OCI-LY1 (cell line): ENCODE data around the gene TRMT61A.

Experiments used
- H2AFZ ChIP-seq: fragments of 200-600 bp; sonication (generic), shearing (Covaris generic); 2 replicates; pipeline ENCODE4 v1.6.0; 2014; ENCODE audit warnings: antibody characterized with exemption, mild to moderate bottlenecking, low read length
- H3F3A ChIP-seq: fragments of 200-600 bp; sonication (generic), shearing (Covaris generic); 2 replicates; pipeline ENCODE4 v1.6.0; 2014; ENCODE audit warnings: mild to moderate bottlenecking, antibody characterized with exemption, low read length, moderate library complexity; ENCODE audit not compliant: insufficient read depth
- H3K27ac ChIP-seq: fragments of 200-600 bp; sonication (generic); 2 replicates; pipeline ENCODE4 v1.5.1; 2014; ENCODE audit warnings: low read length, mixed run types, mild to moderate bottlenecking, low read depth; ENCODE audit not compliant: poor library complexity, severe bottlenecking
- H3K27me3 ChIP-seq: fragments of 200-600 bp; sonication (generic); 2 replicates; pipeline ENCODE4 v1.6.0; 2014; ENCODE audit warnings: antibody characterized with exemption, mild to moderate bottlenecking, low read length, moderate library complexity; ENCODE audit not compliant: insufficient read depth
- H3K36me3 ChIP-seq: fragments of 200-600 bp; sonication (generic); 2 replicates; pipeline ENCODE4 v1.6.1; 2014; ENCODE audit warnings: mild to moderate bottlenecking, antibody characterized with exemption, low read length, moderate library complexity, mixed read lengths; ENCODE audit not compliant: insufficient read depth
- H3K4me1 ChIP-seq: fragments of 200-600 bp; sonication (generic); 2 replicates; pipeline ENCODE4 v1.5.1; 2014; ENCODE audit warnings: mild to moderate bottlenecking, low read length, moderate library complexity; ENCODE audit not compliant: insufficient read depth, severe bottlenecking
- H3K4me2 ChIP-seq: fragments of 200-600 bp; sonication (generic), shearing (Covaris generic); 2 replicates; pipeline ENCODE4 v1.6.1; 2014; ENCODE audit warnings: low read length
- H3K4me3 ChIP-seq: fragments of 200-600 bp; sonication (generic); 2 replicates; pipeline ENCODE4 v1.5.1; 2014; ENCODE audit warnings: low read length, low read depth, mild to moderate bottlenecking, mixed read lengths; ENCODE audit not compliant: poor library complexity, severe bottlenecking
- H3K79me2 ChIP-seq: fragments of 200-600 bp; shearing (Covaris generic); 2 replicates; pipeline ENCODE4 v1.6.1; 2016; ENCODE audit warnings: mixed run types, low read length, mixed read lengths; ENCODE audit not compliant: insufficient read depth
- H3K9ac ChIP-seq: fragments of 200-600 bp; sonication (generic), shearing (Covaris generic); 2 replicates; pipeline ENCODE4 v1.6.1; 2014; ENCODE audit warnings: mild to moderate bottlenecking, low read length, mixed read lengths
- H3K9me2 ChIP-seq: fragments of 200-600 bp; sonication (generic), shearing (Covaris generic); 2 replicates; pipeline ENCODE4 v1.6.1; 2014; ENCODE audit warnings: low read depth, mild to moderate bottlenecking, low read length, mixed read lengths
- H3K9me3 ChIP-seq: fragments of 200-600 bp; shearing (Covaris generic); 2 replicates; pipeline ENCODE4 v1.6.1; 2014; ENCODE audit warnings: low read length, mixed read lengths
- H4K20me1 ChIP-seq: fragments of 200-600 bp; sonication (generic), shearing (Covaris generic); 2 replicates; pipeline ENCODE4 v1.6.0; 2016; ENCODE audit warnings: mild to moderate bottlenecking, low read length; ENCODE audit not compliant: insufficient read depth
- EZH2 ChIP-seq: fragments of 200-600 bp; sonication (generic), shearing (Covaris generic); IDR thresholded peaks from 2 replicates; pipeline ENCODE4 v1.8.0; 2017; ENCODE audit warnings: borderline replicate concordance, mixed run types, mild to moderate bottlenecking, antibody characterized with exemption, low read length, moderate library complexity, mixed read lengths
- TF ChIP-seq, protein P1 (sequence below): fragments of 200-600 bp; sonication (generic), shearing (Covaris generic); IDR thresholded peaks from 2 replicates; pipeline ENCODE4 v1.5.1; 2017; ENCODE audit warnings: mild to moderate bottlenecking, antibody characterized with exemption, low read length, moderate library complexity, mixed read lengths

The TRMT61A gene

GRCh38 chr14:103521438-103521950, 7.5 kb upstream of the TRMT61A start:
- Histone ChIP-seq H3K27ac (no peak overlapping the region), H3K9me3 (no peaks in the 10 kb centered on the region), H3K4me3 (peak overlapping the region; percentile 55), H2AFZ (no peak overlapping the region), H3K36me3 (no peaks in the 10 kb centered on the region), H3K27me3 (no peaks in the 10 kb centered on the region), H3K4me1 (peaks cover 21% of the 10 kb centered on the region), H3F3A (no peaks in the 10 kb centered on the region), H3K4me2 (peak overlapping the region; percentile 63), H3K79me2 (no peaks in the 10 kb centered on the region), H3K9ac (peak overlapping the region; percentile 8; the same call in 1 of the 2 replicates), H3K9me2 (no peaks in the 10 kb centered on the region), H4K20me1 (no peaks in the 10 kb centered on the region)
- TF ChIP-seq, protein P1, sequence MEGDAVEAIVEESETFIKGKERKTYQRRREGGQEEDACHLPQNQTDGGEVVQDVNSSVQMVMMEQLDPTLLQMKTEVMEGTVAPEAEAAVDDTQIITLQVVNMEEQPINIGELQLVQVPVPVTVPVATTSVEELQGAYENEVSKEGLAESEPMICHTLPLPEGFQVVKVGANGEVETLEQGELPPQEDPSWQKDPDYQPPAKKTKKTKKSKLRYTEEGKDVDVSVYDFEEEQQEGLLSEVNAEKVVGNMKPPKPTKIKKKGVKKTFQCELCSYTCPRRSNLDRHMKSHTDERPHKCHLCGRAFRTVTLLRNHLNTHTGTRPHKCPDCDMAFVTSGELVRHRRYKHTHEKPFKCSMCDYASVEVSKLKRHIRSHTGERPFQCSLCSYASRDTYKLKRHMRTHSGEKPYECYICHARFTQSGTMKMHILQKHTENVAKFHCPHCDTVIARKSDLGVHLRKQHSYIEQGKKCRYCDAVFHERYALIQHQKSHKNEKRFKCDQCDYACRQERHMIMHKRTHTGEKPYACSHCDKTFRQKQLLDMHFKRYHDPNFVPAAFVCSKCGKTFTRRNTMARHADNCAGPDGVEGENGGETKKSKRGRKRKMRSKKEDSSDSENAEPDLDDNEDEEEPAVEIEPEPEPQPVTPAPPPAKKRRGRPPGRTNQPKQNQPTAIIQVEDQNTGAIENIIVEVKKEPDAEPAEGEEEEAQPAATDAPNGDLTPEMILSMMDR = no peak
- TF ChIP-seq EZH2 = no peak

DNA sequence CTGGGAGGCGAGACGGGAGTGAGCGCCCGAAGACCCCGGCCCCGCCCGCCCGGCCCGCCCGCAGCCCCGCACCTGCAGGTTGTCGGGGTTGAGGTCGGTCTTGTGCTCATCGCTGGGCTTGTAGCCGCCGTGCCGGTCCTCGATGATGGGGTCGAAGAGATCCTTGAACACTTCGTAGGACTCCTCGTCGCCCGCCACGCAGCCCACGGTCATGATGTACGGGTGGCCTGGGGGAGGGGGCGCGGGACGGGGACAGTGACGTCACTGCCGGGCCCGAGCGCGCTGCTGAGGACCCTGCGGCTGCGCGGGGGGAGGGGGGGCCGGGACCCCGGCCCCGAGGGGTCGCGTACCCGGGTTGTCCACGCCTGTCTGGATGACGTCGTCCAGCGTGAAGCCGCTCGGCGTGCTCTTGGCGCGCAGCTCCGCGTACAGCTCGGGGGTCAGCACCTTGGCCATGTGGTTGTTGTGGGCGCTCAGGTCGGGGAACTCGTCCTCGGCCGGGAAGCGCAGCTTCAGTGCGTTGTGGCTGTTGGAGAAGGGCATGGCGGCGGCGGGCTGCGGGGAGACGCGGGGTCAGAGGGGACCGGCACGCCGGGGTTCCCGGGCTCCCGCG, 6.9 kb upstream of the TRMT61A start:
- Histone ChIP-seq H3K4me2 (peak overlapping the region; percentile 63), H2AFZ (no peak overlapping the region), H3K9ac (no peak overlapping the region), H3K4me3 (peak overlapping the region; percentile 55), H3K4me1 (peaks cover 21% of the 10 kb centered on the region), H3K27ac (no peak overlapping the region), H3K9me3 (no peaks in the 10 kb centered on the region), H3K79me2 (no peaks in the 10 kb centered on the region), H3F3A (no peaks in the 10 kb centered on the region), H3K36me3 (no peaks in the 10 kb centered on the region), H3K9me2 (no peaks in the 10 kb centered on the region), H3K27me3 (no peaks in the 10 kb centered on the region; the same call in 1 of the 2 replicates), H4K20me1 (no peaks in the 10 kb centered on the region)
- TF ChIP-seq, protein P1 = no peak
- TF ChIP-seq EZH2 = no peak

- no peak for TF ChIP-seq EZH2
- TF ChIP-seq, protein P1 = no peak
Observed at GRCh38 chr14:103522649-103523574, 6.1 kb upstream of the TRMT61A start, which contains the start of gene CKB. CKB (minus strand) TSS chr14:103522830; CDS start chr14:103522493, 337 bp downstream.

More at GRCh38 chr14:103522649-103523574, 6.1 kb upstream of the TRMT61A start, which contains the start of gene CKB:
- Histone ChIP-seq H3K36me3 (no peaks in the 10 kb centered on the region), H3K4me3 (peak within 1 kb of the TSS; percentile 55), H2AFZ (no peak within 1 kb of the TSS), H3K4me2 (peak within 1 kb of the TSS; percentile 63), H4K20me1 (no peaks in the 10 kb centered on the region), H3F3A (no peaks in the 10 kb centered on the region), H3K9me3 (no peaks in the 10 kb centered on the region), H3K79me2 (no peaks in the 10 kb centered on the region), H3K9ac (no peak within 1 kb of the TSS; the same call in 1 of the 2 replicates), H3K27ac (no peak within 1 kb of the TSS), H3K9me2 (no peaks in the 10 kb centered on the region), H3K4me1 (peaks cover 25% of the 10 kb centered on the region), H3K27me3 (no peaks in the 10 kb centered on the region; the same call in 1 of the 2 replicates)
